H1 (cell line): Measurements from ENCODE around the gene MEF2C.

Experiments used
- ASH2L ChIP-seq: fragments of 200-600, 300-600 bp; sonication (generic); IDR thresholded peaks from one replicate; pipeline ENCODE4 v1.7.1; 2017; ENCODE audit warnings: low read length
- EP300 ChIP-seq, 2 experiments: IDR thresholded peaks; 1 replicate in 1 of 2; 2 replicates in 1 of 2; pipeline ENCODE4 v1.6.1; 2011 to 2012; ENCODE audit warnings: low read depth in 2 of 2, low read length in 2 of 2, mild to moderate bottlenecking in 2 of 2, borderline replicate concordance in 1 of 2, inconsistent platforms in 1 of 2, moderate library complexity in 1 of 2
- FOSL1 ChIP-seq: IDR thresholded peaks from 2 replicates; pipeline ENCODE4 v1.6.1; 2011; ENCODE audit warnings: mild to moderate bottlenecking, low read depth, low read length, moderate library complexity; ENCODE audit not compliant: insufficient read depth
- GTF2F1 ChIP-seq: IDR thresholded peaks from 2 replicates; pipeline ENCODE4 v1.6.1; 2012; ENCODE audit warnings: low read depth, low read length, improper control_type of control experiment, borderline replicate concordance
- POLR2A ChIP-seq, 2 experiments: IDR thresholded peaks; 1 replicate in 1 of 2; 2 replicates in 1 of 2; pipeline ENCODE4 v1.6.1; 2011; ENCODE audit warnings: low read depth in 2 of 2, low read length in 2 of 2, mild to moderate bottlenecking in 2 of 2; ENCODE audit errors: control extremely low read depth in 1 of 2
- RFX5 ChIP-seq: IDR thresholded peaks from 2 replicates; pipeline ENCODE4 v1.6.1; 2011; ENCODE audit warnings: low read depth, low read length, improper control_type of control experiment, borderline replicate concordance
- TEAD4 ChIP-seq: IDR thresholded peaks from 2 replicates; pipeline ENCODE4 v1.6.1; 2012; ENCODE audit warnings: low read depth, low read length, inconsistent platforms, mixed read lengths
- USF2 ChIP-seq: IDR thresholded peaks from 2 replicates; pipeline ENCODE4 v1.6.1; 2011; ENCODE audit warnings: low read length, improper control_type of control experiment
- TF ChIP-seq, protein P1 (sequence below): IDR thresholded peaks from 2 replicates; pipeline ENCODE4 v1.6.1; 2012; ENCODE audit warnings: inconsistent platforms
- TF ChIP-seq, protein P2 (sequence below), 3 experiments: IDR thresholded peaks; 1 replicate in 2 of 3; 2 replicates in 1 of 3; pipeline versions ENCODE4 v1.5.1 to v1.6.1; 2011; ENCODE audit warnings: low read length in 3 of 3, mild to moderate bottlenecking in 3 of 3, inconsistent platforms in 2 of 3, low read depth in 1 of 3, moderate library complexity in 1 of 3; ENCODE audit not compliant: insufficient read depth in 1 of 3; ENCODE audit errors: control extremely low read depth in 1 of 3

- TF ChIP-seq POLR2A (IDR thresholded peaks at IDR 0.05; ENCODE audit: control extremely low read depth in 1 of 2, low read depth in 2 of 2, low read length in 2 of 2) (no peak), TEAD4 (no peak), USF2 (no peak), ASH2L (no peak), RFX5 (no peak), EP300 (IDR thresholded peaks at IDR 0.05; ENCODE audit: borderline replicate concordance in 1 of 2, low read depth in 2 of 2, low read length in 2 of 2) (no peak), GTF2F1 (no peak), FOSL1 (no peak)
- TF ChIP-seq, protein P1, sequence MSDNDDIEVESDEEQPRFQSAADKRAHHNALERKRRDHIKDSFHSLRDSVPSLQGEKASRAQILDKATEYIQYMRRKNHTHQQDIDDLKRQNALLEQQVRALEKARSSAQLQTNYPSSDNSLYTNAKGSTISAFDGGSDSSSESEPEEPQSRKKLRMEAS = no peak
- TF ChIP-seq, protein P2, sequence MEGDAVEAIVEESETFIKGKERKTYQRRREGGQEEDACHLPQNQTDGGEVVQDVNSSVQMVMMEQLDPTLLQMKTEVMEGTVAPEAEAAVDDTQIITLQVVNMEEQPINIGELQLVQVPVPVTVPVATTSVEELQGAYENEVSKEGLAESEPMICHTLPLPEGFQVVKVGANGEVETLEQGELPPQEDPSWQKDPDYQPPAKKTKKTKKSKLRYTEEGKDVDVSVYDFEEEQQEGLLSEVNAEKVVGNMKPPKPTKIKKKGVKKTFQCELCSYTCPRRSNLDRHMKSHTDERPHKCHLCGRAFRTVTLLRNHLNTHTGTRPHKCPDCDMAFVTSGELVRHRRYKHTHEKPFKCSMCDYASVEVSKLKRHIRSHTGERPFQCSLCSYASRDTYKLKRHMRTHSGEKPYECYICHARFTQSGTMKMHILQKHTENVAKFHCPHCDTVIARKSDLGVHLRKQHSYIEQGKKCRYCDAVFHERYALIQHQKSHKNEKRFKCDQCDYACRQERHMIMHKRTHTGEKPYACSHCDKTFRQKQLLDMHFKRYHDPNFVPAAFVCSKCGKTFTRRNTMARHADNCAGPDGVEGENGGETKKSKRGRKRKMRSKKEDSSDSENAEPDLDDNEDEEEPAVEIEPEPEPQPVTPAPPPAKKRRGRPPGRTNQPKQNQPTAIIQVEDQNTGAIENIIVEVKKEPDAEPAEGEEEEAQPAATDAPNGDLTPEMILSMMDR (IDR thresholded peaks at IDR 0.05; ENCODE audit: control extremely low read depth in 1 of 3, insufficient read depth in 1 of 3, low read depth in 1 of 3, low read length in 3 of 3) = no peak
Observed at GRCh38 chr5:88808153-88808552, 74.8 kb downstream of the MEF2C start.
